Left lung (tissue), 10 donors: ENCODE measurements around the gene FRMD4B. TPM values are rescaled to one million over a fixed set of nuclear protein-coding genes. Genes with fewer than 3 reads are reported as not detected.

Source experiments
- ATAC-seq: fragments of 200-7000 bp; cut with Tn5 transposase; one replicate; pipeline ENCODE4 v1.9.1; 2020; ENCODE audit warnings: moderate library complexity
- DNase-seq, 4 donors: peaks; one replicate each; pipeline ENCODE4 v3.0.0-alpha.2; 2013 to 2020
- H3K27ac ChIP-seq, 2 donors: fragments of 200-600 bp; sonication (generic) in 1 of 2; one replicate each; pipeline versions ENCODE4 v1.5.0 to v1.8.0; 2020 to 2021
- H3K27me3 ChIP-seq, 2 donors: fragments of 200-600 bp; sonication (generic) in 1 of 2; one replicate each; pipeline versions ENCODE4 v1.5.0 to v1.8.0; 2020 to 2021
- H3K36me3 ChIP-seq, 2 donors: fragments of 200-600 bp; sonication (generic) in 1 of 2; one replicate each; pipeline versions ENCODE4 v1.5.0 to v1.8.0; 2020 to 2021
- H3K4me1 ChIP-seq, 2 donors: fragments of 200-600 bp; one replicate each; pipeline ENCODE4 v1.8.0; 2021
- H3K4me3 ChIP-seq, 2 donors: fragments of 200-600 bp; sonication (generic) in 1 of 2; one replicate each; pipeline versions ENCODE4 v1.5.0 to v1.8.0; 2020 to 2021; ENCODE audit warnings: mild to moderate bottlenecking in 1 of 2
- H3K9me3 ChIP-seq, 2 donors: fragments of 200-600 bp; sonication (generic) in 1 of 2; one replicate each; pipeline versions ENCODE4 v1.5.0 to v1.8.0; 2020 to 2021
- intact Hi-C, 2 donors: fragments of 100-400 bp; cut with DNase I; formaldehyde crosslinking; loops; one replicate each; pipeline versions ENCODE4 v1.11.2 to v1.14.2; 2022
- polyA plus RNA-seq, 6 donors: library from polyadenylated mRNA; unstranded; fragments of 120-200 nt; gene quantifications; one replicate each; pipeline ENCODE4 v1.2.1, GENCODE V29; 2013; ENCODE audit not compliant: insufficient read length in 6 of 6
- total RNA-seq, 2 donors: library from RNA; stranded (reverse); fragmentation: NEBNext Ultra II Directional; extraction: Animal tissue kit (Norgen Biotek cat#: 25700); gene quantifications; one replicate each; pipeline ENCODE4 v1.2.1, GENCODE V29; 2021
- TF ChIP-seq, protein P1 (sequence below), 2 donors: fragments of 200-600 bp; sonication (generic) in 1 of 2; IDR thresholded peaks; one replicate each; pipeline versions ENCODE4 v1.5.0 to v1.8.0; 2021; ENCODE audit warnings: antibody characterized with exemption in 2 of 2
- donor health status: DM: no; HTN: yes; CAD: no.
- donor health status: DM: no; HTN: no; CAD: no.

The FRMD4B gene
- total and polyA plus RNA-seq, 8 donors, result 49.0 to 78.7 (median 71.1) TPM

DNA sequence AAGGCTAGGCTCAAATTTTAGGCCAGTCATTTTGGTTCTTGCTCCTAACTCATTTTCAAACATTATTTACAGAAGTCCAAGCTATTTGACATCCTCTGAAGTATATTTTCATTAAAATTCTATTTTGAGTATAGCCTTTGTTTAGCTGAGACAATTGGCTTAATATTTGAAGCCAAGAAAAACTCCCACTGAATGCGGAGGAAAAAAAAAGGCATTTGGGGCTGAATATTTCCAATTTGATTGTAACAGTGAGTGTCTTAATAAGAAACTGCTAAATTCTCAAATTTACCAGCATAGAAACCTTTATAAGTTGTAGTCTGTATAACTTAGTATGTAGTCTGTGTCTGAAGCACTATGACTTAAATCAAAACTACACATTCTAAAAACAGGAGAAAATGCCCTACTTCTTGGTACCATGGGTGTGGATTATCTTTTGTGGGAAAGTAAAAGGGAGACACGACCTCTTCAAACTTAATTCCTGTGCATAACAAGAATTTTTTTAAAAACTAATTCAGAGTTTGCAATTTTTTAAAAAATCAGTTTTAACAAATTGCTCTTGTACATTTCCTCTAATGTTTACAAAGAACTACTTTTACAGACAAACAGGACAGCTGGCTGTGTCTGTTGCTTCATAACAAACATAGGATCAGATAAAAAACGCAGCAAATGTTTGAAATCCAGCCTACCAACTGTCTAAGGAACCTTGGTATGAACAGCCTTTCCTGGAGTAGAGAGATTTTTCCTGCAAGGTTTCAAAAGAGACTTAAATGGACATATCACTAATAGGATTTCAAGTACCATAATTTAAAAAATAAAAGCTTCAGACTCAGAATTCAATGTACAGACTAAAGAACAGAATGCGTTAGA lies 210.8 kb downstream of the FRMD4B start:
- DNase-seq, result peak in 2 of 4 donors; percentile 30 to 52
- Histone ChIP-seq H3K4me3 (no peak overlapping the region), H3K9me3 (no peaks in the 10 kb centered on the region), H3K27ac (peak overlapping the region; percentile 28 to 38), H3K4me1 (peaks cover 0 to 11% of the 10 kb centered on the region in 2 donors), H3K27me3 (no peaks in the 10 kb centered on the region), H3K36me3 (peaks cover 0 to 80% of the 10 kb centered on the region in 2 donors)
- ATAC-seq, result no peak
- TF ChIP-seq, protein P1, sequence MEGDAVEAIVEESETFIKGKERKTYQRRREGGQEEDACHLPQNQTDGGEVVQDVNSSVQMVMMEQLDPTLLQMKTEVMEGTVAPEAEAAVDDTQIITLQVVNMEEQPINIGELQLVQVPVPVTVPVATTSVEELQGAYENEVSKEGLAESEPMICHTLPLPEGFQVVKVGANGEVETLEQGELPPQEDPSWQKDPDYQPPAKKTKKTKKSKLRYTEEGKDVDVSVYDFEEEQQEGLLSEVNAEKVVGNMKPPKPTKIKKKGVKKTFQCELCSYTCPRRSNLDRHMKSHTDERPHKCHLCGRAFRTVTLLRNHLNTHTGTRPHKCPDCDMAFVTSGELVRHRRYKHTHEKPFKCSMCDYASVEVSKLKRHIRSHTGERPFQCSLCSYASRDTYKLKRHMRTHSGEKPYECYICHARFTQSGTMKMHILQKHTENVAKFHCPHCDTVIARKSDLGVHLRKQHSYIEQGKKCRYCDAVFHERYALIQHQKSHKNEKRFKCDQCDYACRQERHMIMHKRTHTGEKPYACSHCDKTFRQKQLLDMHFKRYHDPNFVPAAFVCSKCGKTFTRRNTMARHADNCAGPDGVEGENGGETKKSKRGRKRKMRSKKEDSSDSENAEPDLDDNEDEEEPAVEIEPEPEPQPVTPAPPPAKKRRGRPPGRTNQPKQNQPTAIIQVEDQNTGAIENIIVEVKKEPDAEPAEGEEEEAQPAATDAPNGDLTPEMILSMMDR (IDR thresholded peaks at IDR 0.05), result no peak
- intact Hi-C loops, result no loop called here

DNA sequence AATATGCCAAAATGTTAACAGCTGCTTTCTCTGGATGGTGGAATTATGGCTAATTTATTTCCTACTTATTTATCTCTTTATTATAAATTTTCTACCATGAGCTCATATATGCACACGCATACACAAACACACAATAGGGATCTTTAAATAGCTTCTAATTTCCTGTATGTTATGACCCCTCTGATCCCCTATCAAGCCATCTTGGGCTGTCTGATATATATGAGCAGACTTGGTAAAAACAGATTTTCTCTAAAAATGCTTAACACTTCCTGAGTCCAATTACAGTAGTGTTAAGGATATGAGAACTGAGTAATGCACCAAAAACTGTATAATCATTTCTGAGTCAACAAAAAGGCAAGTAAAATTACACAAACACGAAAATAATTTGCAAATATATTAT lies 211.4 kb downstream of the FRMD4B start:
- no peak for ATAC-seq
- TF ChIP-seq, protein P1 (IDR thresholded peaks at IDR 0.05), result no peak
- H3K9me3 ChIP-seq, result no peaks in the 10 kb centered on the region

DNA sequence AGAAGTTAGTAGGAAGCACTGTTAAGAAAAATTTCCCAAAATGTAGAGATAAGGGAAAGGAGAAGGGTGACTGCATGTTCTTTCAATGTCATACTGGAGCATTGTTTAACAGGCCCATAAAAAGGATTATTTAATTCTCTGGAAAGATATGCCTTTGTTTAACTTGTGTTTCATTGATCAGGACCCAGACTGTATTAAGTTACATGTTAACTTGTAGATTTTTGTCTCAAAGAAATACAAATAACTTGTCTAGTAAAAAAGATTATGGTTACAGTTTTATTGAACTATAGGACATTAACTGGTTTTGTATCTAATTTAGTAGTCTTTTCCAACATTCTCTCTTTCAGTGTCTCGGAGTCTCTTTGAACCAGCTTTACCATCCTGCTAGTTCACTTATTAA lies 213.8 kb downstream of the FRMD4B start:
- DNase-seq, result no peak
- no peaks in the 10 kb centered on the region for H3K9me3 ChIP-seq
- H3K4me1 ChIP-seq, result peaks cover 0 to 5% of the 10 kb centered on the region in 2 donors
- H3K27ac ChIP-seq, result no peak overlapping the region
- no peak for ATAC-seq
- H3K4me3 ChIP-seq, result no peak overlapping the region
- intact Hi-C loops, result no loop called here
- TF ChIP-seq, protein P1 (IDR thresholded peaks at IDR 0.05), result no peak
- H3K36me3 ChIP-seq, result peaks cover 0 to 60% of the 10 kb centered on the region in 2 donors
- H3K27me3 ChIP-seq, result no peaks in the 10 kb centered on the region

More for the DNA sequence above, 211.4 kb downstream of the FRMD4B start:
- H3K4me1 ChIP-seq, result peaks cover 0 to 11% of the 10 kb centered on the region in 2 donors
- no peaks in the 10 kb centered on the region for H3K27me3 ChIP-seq
- H3K4me3 ChIP-seq, result no peak overlapping the region
- peak overlapping the region in 1 of 2 donors; percentile 28 for H3K27ac ChIP-seq
- intact Hi-C loops, result no loop called here
- H3K36me3 ChIP-seq, result peaks cover 0 to 74% of the 10 kb centered on the region in 2 donors
- no peak for DNase-seq

DNA sequence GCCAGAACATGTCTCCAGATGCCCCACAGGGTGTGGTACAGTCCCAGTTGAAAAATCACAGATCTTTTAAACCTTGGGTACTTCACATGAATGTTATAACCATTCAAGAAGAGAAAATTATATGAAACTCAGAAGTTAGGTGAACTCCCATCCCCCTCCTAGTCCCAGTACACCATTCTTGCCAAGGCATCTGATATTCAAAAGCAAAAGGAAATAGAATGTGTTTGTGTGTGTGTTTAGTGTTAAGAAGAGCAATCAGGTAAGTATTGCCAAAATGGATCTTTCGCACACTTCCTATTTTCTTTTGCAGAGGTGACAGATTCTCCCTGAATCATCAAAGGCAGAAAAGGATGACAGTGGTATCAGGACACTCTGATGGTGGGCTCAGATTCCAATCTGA lies 219.4 kb downstream of the FRMD4B start:
- H3K9me3 ChIP-seq, result no peaks in the 10 kb centered on the region
- H3K4me1 ChIP-seq, result no peaks in the 10 kb centered on the region
- H3K4me3 ChIP-seq, result no peak overlapping the region
- H3K36me3 ChIP-seq, result peaks cover 0 to 15% of the 10 kb centered on the region in 2 donors
- TF ChIP-seq, protein P1 (IDR thresholded peaks at IDR 0.05), result no peak
- no peak overlapping the region for H3K27ac ChIP-seq
- intact Hi-C loops, result loop anchor here in 1 of 2 donors (10.0 kb wide), 1 partner anchor 138 kb away; no protein-coding TSS in a partner anchor
- no peak for ATAC-seq
- H3K27me3 ChIP-seq, result no peaks in the 10 kb centered on the region
- no peak for DNase-seq

DNA sequence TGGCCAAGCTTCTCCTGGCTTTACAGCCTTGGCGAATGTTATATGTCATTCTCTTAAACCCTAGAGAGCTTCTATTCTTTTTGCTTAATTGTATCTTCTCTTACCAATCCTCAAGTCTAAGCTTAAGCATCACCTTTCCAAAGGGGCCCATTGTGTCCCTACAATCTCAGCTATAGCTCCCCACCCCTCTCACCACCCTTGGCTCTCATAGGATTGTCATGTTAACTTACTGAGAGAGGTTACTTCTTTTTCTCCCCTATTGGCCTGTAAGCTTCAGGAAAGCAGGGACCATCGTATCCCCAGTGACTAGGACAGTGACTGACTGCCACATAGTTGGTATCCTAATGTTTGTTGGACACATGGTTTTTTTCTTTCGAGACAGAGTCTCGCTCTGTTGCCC lies 220.1 kb downstream of the FRMD4B start:
- no peak overlapping the region for H3K4me3 ChIP-seq
- DNase-seq, result no peak
- no peak for ATAC-seq
- intact Hi-C loops, result loop anchor here in 1 of 2 donors (10.0 kb wide), 1 partner anchor 139 kb away; no protein-coding TSS in a partner anchor
- H3K27me3 ChIP-seq, result no peaks in the 10 kb centered on the region
- H3K36me3 ChIP-seq, result peaks cover 0 to 8% of the 10 kb centered on the region in 2 donors
- TF ChIP-seq, protein P1 (IDR thresholded peaks at IDR 0.05), result no peak
- no peak overlapping the region for H3K27ac ChIP-seq
- no peaks in the 10 kb centered on the region for H3K9me3 ChIP-seq
- no peaks in the 10 kb centered on the region for H3K4me1 ChIP-seq
